ENCODE measurements around the gene LYSMD2.

GRCh38 chr15:51755790-51756189 is 18.3 kb upstream of the LYSMD2 start:
- no peak for TF ChIP-seq POLR2A (IDR thresholded peaks at IDR 0.05)
- no peak for TF ChIP-seq CTCF (IDR thresholded peaks at IDR 0.05 in 4 of 5, conservative IDR thresholded peaks at IDR 0.05 in 1 of 5)
